Measurements from ENCODE around the gene EFCAB8. TPM values are rescaled to one million over a fixed set of nuclear protein-coding genes. Genes with fewer than 3 reads are reported as not detected.

The EFCAB8 gene
- total RNA-seq, 4 donors from 2014 or later: 0.13 to 0.78 TPM; not detected in 2

DNA sequence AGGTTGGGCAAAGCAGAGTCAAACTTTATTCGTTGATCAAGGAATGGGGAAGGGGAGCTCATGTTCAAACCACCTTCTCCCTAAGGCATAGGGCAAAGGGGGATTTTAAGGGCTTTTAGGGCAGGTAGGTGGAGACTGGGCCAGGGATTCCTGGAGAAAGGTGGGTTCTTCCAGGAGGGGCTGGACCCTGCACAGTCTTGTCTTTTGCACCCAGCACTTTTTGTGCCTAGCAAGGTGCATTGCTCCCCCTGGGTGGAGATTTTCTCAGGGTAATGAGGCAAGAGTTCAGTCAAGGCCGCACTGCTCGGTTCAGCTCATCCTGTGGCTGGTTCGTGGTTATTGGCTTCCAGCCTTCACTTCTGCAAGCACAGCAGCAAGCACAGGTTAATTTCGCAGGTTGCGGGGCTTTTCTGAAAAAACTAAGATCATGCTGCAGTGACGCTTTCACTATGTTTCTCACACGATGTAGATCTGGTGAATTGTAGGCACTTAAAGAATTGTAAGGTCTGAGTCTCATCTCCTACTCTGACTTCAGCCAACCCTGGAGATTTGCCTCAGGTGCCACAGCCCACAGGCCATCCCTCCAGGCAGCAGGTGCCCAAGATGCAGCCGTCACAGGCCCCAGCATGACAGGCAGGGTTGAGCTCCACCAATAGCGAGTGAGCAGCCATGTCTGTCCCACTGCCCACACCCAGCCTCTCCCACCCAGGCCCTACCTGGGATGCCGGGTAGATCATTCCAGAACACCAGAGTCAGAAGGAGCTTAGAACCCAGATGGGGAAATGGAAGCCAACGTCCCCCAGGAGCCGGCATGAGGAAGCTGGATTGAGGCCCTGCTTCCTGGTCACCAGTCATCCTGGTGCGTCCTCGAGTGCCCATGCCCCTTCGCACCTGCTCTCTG is 108.4 kb downstream of the EFCAB8 start:
- peaks cover 15% of the 10 kb centered on the region for H3K27me3 ChIP-seq
- WGBS, 2 donors (ENCODE audit: low coverage in 1 of 2): 81 to 87% methylated on average over 5 of the region's 16 CpGs
- no peaks in the 10 kb centered on the region for H3K4me1 ChIP-seq
- no peak overlapping the region for H3K27ac ChIP-seq
- no peak overlapping the region for H3K4me3 ChIP-seq
- no peaks in the 10 kb centered on the region for H3K36me3 ChIP-seq
- TF ChIP-seq EP300 (IDR thresholded peaks at IDR 0.05) (no peak), POLR2AphosphoS5 (IDR thresholded peaks at IDR 0.05) (no peak), POLR2A (IDR thresholded peaks at IDR 0.05) (no peak)
- TF ChIP-seq, protein P1, sequence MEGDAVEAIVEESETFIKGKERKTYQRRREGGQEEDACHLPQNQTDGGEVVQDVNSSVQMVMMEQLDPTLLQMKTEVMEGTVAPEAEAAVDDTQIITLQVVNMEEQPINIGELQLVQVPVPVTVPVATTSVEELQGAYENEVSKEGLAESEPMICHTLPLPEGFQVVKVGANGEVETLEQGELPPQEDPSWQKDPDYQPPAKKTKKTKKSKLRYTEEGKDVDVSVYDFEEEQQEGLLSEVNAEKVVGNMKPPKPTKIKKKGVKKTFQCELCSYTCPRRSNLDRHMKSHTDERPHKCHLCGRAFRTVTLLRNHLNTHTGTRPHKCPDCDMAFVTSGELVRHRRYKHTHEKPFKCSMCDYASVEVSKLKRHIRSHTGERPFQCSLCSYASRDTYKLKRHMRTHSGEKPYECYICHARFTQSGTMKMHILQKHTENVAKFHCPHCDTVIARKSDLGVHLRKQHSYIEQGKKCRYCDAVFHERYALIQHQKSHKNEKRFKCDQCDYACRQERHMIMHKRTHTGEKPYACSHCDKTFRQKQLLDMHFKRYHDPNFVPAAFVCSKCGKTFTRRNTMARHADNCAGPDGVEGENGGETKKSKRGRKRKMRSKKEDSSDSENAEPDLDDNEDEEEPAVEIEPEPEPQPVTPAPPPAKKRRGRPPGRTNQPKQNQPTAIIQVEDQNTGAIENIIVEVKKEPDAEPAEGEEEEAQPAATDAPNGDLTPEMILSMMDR (IDR thresholded peaks at IDR 0.05): no peak
- ATAC-seq: no peak
- H3K9me3 ChIP-seq: no peaks in the 10 kb centered on the region

DNA sequence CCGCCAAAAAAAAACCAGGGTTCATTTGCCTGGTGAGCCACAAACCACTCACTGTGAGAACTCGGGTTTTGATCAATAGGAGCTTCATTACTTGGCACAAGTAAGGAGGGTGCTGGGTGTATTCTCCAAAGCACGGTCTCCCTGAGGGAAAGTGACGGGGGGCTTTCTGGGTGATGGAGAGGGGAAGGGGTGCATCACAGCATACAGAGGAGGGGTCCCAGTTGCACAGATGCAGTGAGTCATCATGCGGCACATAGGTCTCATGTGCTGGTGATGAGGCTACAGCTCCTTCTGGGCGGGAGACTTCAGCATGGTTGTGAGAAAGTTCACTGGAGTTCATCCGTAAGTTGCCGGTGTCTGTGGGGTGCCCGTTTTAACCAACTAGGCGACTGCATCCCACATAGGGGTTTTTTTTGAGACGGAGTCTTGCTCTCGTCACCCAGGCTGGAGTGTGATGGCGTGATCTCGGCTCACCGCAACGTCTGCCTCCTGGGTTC is 109.3 kb downstream of the EFCAB8 start:
- H3K36me3 ChIP-seq: no peaks in the 10 kb centered on the region

DNA sequence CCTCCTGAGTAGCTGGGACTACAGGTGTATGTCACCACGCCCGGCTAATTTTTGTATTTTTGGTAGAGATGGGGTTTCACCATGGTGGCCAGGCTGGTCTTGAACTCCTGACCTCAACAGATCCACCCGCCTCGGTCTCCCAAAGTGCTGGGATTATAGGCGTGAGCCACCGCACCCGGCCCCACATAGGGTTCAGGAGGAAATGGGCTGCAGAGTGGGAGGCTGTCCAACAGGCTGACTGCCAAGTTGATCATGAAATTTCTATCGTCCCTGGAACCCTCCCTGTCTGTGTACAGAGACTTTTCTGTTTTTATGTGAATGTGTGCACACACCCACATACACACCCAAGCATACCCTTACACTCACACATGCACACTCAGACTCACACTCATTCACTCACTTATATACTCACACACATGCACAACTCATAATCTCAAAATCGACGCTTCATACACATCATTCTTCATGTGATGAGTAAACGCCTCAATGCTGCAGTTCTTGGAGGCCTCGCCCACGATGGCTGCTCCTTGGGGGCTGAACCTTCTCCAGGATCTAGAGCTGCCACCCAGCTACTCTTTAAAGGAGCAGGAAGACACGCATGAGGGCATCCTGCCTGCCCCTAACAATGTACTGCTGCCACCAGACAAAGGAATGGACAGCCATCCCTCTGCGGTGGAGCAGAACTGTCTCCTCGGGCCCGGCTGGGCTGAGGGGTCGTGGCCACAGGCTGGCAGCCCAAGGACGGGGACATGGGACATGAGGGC is 109.9 kb downstream of the EFCAB8 start:
- Histone ChIP-seq H3K4me3 (no peak overlapping the region), H3K9me3 (no peaks in the 10 kb centered on the region), H3K27me3 (peaks cover 15% of the 10 kb centered on the region), H3K36me3 (no peaks in the 10 kb centered on the region), H3K27ac (no peak overlapping the region), H3K4me1 (no peaks in the 10 kb centered on the region)
- 27 to 63% methylated on average over 7 of the region's 19 CpGs for WGBS, 2 donors (ENCODE audit: low coverage in 1 of 2)
- no peak for ATAC-seq
- TF ChIP-seq, protein P1 (IDR thresholded peaks at IDR 0.05): no peak
- TF ChIP-seq EP300 (IDR thresholded peaks at IDR 0.05): no peak

More for the DNA sequence above, 109.3 kb downstream of the EFCAB8 start:
- no peaks in the 10 kb centered on the region for H3K9me3 ChIP-seq
- ATAC-seq: no peak
- no peak overlapping the region for H3K4me3 ChIP-seq
- no peak for TF ChIP-seq EP300 (IDR thresholded peaks at IDR 0.05)
- no peak for TF ChIP-seq POLR2A (IDR thresholded peaks at IDR 0.05)
- TF ChIP-seq, protein P1 (IDR thresholded peaks at IDR 0.05): no peak
- TF ChIP-seq POLR2AphosphoS5 (IDR thresholded peaks at IDR 0.05): no peak
- peaks cover 15% of the 10 kb centered on the region for H3K27me3 ChIP-seq
- no peak overlapping the region for H3K27ac ChIP-seq
- H3K4me1 ChIP-seq: no peaks in the 10 kb centered on the region
- WGBS, 2 donors (ENCODE audit: low coverage in 1 of 2): 72 to 95% methylated on average over 5 to 7 of the region's 16 CpGs

DNA sequence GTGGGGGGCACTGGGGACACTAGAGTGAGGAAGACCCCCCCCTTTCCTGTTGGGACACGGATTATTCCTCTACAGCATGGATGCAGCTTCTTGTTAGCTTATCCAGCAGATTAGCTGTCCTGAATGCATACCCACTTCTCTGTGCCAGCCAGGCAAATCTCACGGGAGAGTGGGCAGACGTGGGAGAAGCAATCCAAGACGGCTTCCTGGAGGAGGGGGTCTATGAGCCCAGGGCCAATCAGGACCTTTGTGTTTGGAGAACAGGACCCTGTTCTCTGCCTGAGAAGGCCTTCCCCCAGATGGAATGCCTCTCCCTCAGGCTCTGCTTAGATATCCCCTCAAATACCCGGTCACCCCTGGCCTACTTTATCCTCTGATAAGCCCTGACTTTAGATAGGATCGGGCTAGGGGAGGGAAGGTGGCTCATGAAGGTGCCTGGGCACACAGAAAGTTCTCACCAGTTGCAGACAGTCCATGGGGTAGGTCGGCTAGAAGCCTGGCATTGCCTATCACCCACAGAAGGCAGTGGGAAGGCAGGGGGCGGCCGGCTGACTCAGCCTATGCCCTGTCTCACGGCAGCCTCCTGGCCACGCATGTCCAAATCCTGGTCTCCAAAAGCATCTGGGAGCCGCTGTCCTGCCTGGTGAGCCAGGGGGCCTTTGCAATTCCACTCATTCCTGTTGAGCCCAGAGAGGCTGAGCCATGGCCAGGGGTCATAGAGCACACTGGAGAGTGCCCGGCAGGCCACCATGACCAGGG is 110.8 kb downstream of the EFCAB8 start:
- no peak for ATAC-seq
- WGBS, 2 donors (ENCODE audit: low coverage in 1 of 2): 100% methylated on average over 1 of the region's 13 CpGs; no CpG with 5 or more reads in 1 of the 2 donors

More for the DNA sequence above, 110.8 kb downstream of the EFCAB8 start:
- Histone ChIP-seq H3K4me1 (no peaks in the 10 kb centered on the region), H3K36me3 (no peaks in the 10 kb centered on the region), H3K9me3 (no peaks in the 10 kb centered on the region), H3K4me3 (no peak overlapping the region), H3K27ac (no peak overlapping the region), H3K27me3 (peaks cover 15% of the 10 kb centered on the region)
- TF ChIP-seq EP300 (IDR thresholded peaks at IDR 0.05) (no peak), POLR2A (IDR thresholded peaks at IDR 0.05) (no peak), POLR2AphosphoS5 (IDR thresholded peaks at IDR 0.05) (no peak)
- TF ChIP-seq, protein P1 (IDR thresholded peaks at IDR 0.05): no peak
